GM18870 (cell line): ENCODE results near the gene EPS8L1.

Source experiments
- ATAC-seq: cut with Tn5 transposase; IDR thresholded peaks from one replicate; pipeline ENCODE4 v1.9.1; 2021; ENCODE audit warnings: moderate library complexity; ENCODE audit not compliant: unreplicated experiment

The EPS8L1 gene

GRCh38 chr19:55114566-55115145 lies 39.0 kb downstream of the EPS8L1 start:
- no peak for ATAC-seq

GRCh38 chr19:55115446-55116065 lies 39.9 kb downstream of the EPS8L1 start:
- ATAC-seq: no peak

GRCh38 chr19:55116232-55116858 lies 40.7 kb downstream of the EPS8L1 start:
- ATAC-seq: no peak

- no peak for ATAC-seq
Measured at GRCh38 chr19:55116859-55117662, 41.4 kb downstream of the EPS8L1 start, which contains the start of gene PPP1R12C. TSS of gene PPP1R12C (minus strand) at chr19:55117637. CDS start at chr19:55117543, 94 bp downstream.

- peak; percentile 82 for ATAC-seq
Measured at GRCh38 chr19:55117663-55118391, 42.2 kb downstream of the EPS8L1 start.

- ATAC-seq: no peak
Measured at GRCh38 chr19:55118401-55118991, 42.8 kb downstream of the EPS8L1 start.

GRCh38 chr19:55119053-55119452 lies 43.4 kb downstream of the EPS8L1 start:
- no peak for ATAC-seq

GRCh38 chr19:55131421-55131820 lies 55.8 kb downstream of the EPS8L1 start:
- no peak for ATAC-seq

- ATAC-seq: no peak
Measured at GRCh38 chr19:55132453-55133129, 56.9 kb downstream of the EPS8L1 start.

- no peak for ATAC-seq
Measured at GRCh38 chr19:55133639-55134444, 58.2 kb downstream of the EPS8L1 start.

GRCh38 chr19:55134736-55135135 lies 59.1 kb downstream of the EPS8L1 start:
- ATAC-seq: no peak

GRCh38 chr19:55136399-55137102 lies 60.9 kb downstream of the EPS8L1 start:
- ATAC-seq: no peak
